ENCODE data around the gene ITGB5.
"Not testable (repeated sequence)": the region's sequence is repeated elsewhere in the genome, so short reads cannot be mapped to it uniquely, and the experiment has no call there.

ITGB5 gene

GRCh38 chr3:124812291-124813265 is 74.6 kb downstream of the ITGB5 start:
- no peak for DNase-seq (ENCODE audit: low read depth in 3 of 3)

GRCh38 chr3:124811436-124811835 is 75.7 kb downstream of the ITGB5 start:
- DNase-seq (ENCODE audit: low read depth in 3 of 3): no peak

- no peak for DNase-seq (ENCODE audit: low read depth in 3 of 3)
These were observed 76.2 kb downstream of the ITGB5 start for GRCh38 chr3:124810970-124811369.

- no peak for DNase-seq (ENCODE audit: low read depth in 3 of 3)
These were observed 78.1 kb downstream of the ITGB5 start for GRCh38 chr3:124809039-124809438.

- DNase-seq (ENCODE audit: low read depth in 3 of 3): no peak
These were observed 81.5 kb downstream of the ITGB5 start for GRCh38 chr3:124805671-124806070.

- no peak for DNase-seq (ENCODE audit: low read depth in 3 of 3)
These were observed 82.3 kb downstream of the ITGB5 start for GRCh38 chr3:124804875-124805274.

GRCh38 chr3:124802702-124803101 is 84.5 kb downstream of the ITGB5 start:
- DNase-seq (ENCODE audit: low read depth in 3 of 3): no peak

- no peak for DNase-seq (ENCODE audit: low read depth in 3 of 3)
These were observed 85.0 kb downstream of the ITGB5 start for GRCh38 chr3:124802061-124802698.

- no peak for DNase-seq (ENCODE audit: low read depth in 3 of 3)
These were observed 86.5 kb downstream of the ITGB5 start for GRCh38 chr3:124800511-124801258.

GRCh38 chr3:124800076-124800475 is 87.1 kb downstream of the ITGB5 start:
- DNase-seq (ENCODE audit: low read depth in 3 of 3): no peak

- no peak for DNase-seq (ENCODE audit: low read depth in 3 of 3)
These were observed 87.5 kb downstream of the ITGB5 start for GRCh38 chr3:124799676-124800075.

GRCh38 chr3:124797426-124797945 is 89.7 kb downstream of the ITGB5 start:
- no peak for DNase-seq (ENCODE audit: low read depth in 3 of 3)

GRCh38 chr3:124796477-124796876 is 90.7 kb downstream of the ITGB5 start:
- no peak for DNase-seq (ENCODE audit: low read depth in 3 of 3)

- no peak for DNase-seq (ENCODE audit: low read depth in 3 of 3)
These were observed 94.0 kb downstream of the ITGB5 start for GRCh38 chr3:124793054-124793739.

- no peak for DNase-seq (ENCODE audit: low read depth in 3 of 3)
These were observed 94.7 kb downstream of the ITGB5 start for GRCh38 chr3:124792341-124793040.

- DNase-seq (ENCODE audit: low read depth in 3 of 3): no peak
These were observed 95.5 kb downstream of the ITGB5 start for GRCh38 chr3:124791639-124792151.

- no peak for DNase-seq (ENCODE audit: low read depth in 3 of 3)
These were observed 96.0 kb downstream of the ITGB5 start for GRCh38 chr3:124791142-124791541.

- not testable (repeated sequence) for DNase-seq (ENCODE audit: low read depth in 3 of 3)
These were observed 98.1 kb downstream of the ITGB5 start for GRCh38 chr3:124789103-124789502.

- no peak for DNase-seq (ENCODE audit: low read depth in 3 of 3)
These were observed 98.9 kb downstream of the ITGB5 start for GRCh38 chr3:124788254-124788745.

GRCh38 chr3:124787476-124788195 is 99.5 kb downstream of the ITGB5 start:
- no peak for DNase-seq (ENCODE audit: low read depth in 3 of 3)

Measured in stimulated activated CD4-positive, alpha-beta T cell treated with anti-CD3 and anti-CD28 coated beads, TNF-alpha, amount 100 ng/mL, for 24 hours (primary cell).